ENCODE measurements around the gene RASAL2.
A peak's percentile ranks its signal among the peaks of the same experiment; 100 is the strongest.

Gene RASAL2

DNA sequence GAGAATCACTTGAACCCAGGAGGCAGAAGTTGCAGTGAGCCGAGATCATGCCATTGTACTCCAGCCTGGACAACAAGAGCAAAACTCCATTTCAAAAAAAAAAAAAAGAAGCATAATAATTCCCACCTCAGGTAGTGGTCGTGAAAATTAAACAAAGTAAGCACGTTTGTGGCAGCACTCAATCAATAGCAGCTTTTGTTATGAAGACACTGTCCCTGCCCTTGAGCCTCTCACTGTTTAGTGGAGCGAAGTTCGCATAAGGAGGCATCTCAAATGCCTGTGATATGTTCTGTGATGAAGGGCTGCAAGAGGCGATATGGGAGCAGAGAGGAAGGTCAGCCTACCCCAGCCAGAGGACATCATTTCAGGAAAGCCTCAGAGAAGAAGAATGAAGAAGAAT lies 43.8 kb upstream of the RASAL2 start:
- Histone ChIP-seq H3K4me3 (replicated peaks; ENCODE audit: low read depth, low read length) (no peak overlapping the region), H3K36me3 (ENCODE audit: control insufficient read depth, insufficient read depth, low read length) (no peaks in the 10 kb centered on the region), H3K27me3 (replicated peaks; ENCODE audit: control insufficient read depth, insufficient read depth, low read length) (no peaks in the 10 kb centered on the region; the same call in 1 of the 2 replicates)
- DNase-seq (ENCODE audit: extremely low read depth, insufficient read length) = no peak
- TF ChIP-seq, protein P1, sequence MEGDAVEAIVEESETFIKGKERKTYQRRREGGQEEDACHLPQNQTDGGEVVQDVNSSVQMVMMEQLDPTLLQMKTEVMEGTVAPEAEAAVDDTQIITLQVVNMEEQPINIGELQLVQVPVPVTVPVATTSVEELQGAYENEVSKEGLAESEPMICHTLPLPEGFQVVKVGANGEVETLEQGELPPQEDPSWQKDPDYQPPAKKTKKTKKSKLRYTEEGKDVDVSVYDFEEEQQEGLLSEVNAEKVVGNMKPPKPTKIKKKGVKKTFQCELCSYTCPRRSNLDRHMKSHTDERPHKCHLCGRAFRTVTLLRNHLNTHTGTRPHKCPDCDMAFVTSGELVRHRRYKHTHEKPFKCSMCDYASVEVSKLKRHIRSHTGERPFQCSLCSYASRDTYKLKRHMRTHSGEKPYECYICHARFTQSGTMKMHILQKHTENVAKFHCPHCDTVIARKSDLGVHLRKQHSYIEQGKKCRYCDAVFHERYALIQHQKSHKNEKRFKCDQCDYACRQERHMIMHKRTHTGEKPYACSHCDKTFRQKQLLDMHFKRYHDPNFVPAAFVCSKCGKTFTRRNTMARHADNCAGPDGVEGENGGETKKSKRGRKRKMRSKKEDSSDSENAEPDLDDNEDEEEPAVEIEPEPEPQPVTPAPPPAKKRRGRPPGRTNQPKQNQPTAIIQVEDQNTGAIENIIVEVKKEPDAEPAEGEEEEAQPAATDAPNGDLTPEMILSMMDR (IDR thresholded peaks at IDR 0.05; ENCODE audit: insufficient read depth, low read length, poor library complexity, severe bottlenecking) = no peak

DNA sequence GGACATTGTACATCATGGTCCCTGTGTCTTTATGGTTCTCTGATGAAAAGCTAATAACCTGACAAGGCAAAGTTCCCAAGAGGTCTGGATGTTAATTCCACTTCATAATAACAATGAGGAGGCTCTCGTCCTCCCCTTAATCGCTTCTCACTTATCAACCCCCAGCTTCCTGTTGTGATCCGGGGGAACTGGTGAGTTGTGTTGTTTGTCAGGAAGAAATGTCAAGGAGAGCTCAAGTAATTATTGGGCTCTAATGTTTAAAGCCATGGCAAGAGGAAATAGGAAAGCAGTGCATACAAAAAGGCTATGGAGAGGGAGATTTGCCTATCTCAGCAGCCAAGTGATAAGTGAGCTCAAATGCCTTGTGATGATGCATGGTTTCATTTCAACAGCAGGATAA lies 42.8 kb upstream of the RASAL2 start:
- Histone ChIP-seq H3K4me3 (replicated peaks; ENCODE audit: low read depth, low read length) (no peak overlapping the region), H3K36me3 (ENCODE audit: control insufficient read depth, insufficient read depth, low read length) (no peaks in the 10 kb centered on the region), H3K27me3 (replicated peaks; ENCODE audit: control insufficient read depth, insufficient read depth, low read length) (no peaks in the 10 kb centered on the region; the same call in 1 of the 2 replicates)
- TF ChIP-seq, protein P1 (IDR thresholded peaks at IDR 0.05; ENCODE audit: insufficient read depth, low read length, poor library complexity, severe bottlenecking) = no peak
- DNase-seq (ENCODE audit: extremely low read depth, insufficient read length) = no peak

DNA sequence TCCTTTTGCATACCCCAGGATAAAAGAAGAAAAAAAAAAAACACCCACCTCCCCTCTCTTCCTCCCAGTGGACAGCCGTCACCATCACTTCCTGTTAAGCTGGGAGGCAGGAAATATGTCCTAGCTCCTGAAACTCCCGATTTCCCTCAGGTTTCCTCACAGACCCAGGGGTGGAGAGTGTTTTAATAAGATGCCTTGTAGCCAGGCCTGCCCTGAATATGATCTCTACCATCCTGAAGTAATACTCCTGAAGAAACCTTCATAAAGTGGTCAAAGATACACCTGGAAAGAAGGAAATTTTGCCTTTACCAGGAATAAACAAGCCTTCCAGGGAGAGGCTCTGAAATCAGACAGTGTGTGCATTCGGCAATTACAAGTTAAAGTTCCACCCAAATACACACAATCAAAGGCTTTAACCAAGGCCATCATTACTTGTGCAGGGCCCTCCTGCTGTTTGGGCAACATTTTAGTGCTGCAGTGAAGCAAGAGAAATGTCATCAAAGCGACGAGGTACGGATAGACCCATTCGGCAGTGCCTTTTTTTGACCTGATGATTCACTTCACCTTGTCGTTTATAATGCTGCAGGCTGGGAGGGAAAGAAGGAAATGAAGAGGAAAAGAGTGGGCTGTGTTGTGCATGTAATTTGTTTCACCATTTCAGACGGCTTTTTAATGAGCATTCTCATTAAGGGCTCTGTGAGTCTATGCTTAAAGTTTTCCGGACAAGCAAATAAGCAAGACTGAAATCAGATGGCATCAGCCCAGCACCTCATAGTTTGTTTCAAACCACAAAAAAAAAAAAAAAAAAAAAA lies 41.0 kb upstream of the RASAL2 start:
- H3K4me3 ChIP-seq (replicated peaks; ENCODE audit: low read depth, low read length) = no peak overlapping the region
- no peak for DNase-seq (ENCODE audit: extremely low read depth, insufficient read length)
- no peaks in the 10 kb centered on the region for H3K36me3 ChIP-seq (ENCODE audit: control insufficient read depth, insufficient read depth, low read length)
- no peaks in the 10 kb centered on the region; the same call in 1 of the 2 replicates for H3K27me3 ChIP-seq (replicated peaks; ENCODE audit: control insufficient read depth, insufficient read depth, low read length)
- TF ChIP-seq, protein P1 (IDR thresholded peaks at IDR 0.05; ENCODE audit: insufficient read depth, low read length, poor library complexity, severe bottlenecking) = no peak

DNA sequence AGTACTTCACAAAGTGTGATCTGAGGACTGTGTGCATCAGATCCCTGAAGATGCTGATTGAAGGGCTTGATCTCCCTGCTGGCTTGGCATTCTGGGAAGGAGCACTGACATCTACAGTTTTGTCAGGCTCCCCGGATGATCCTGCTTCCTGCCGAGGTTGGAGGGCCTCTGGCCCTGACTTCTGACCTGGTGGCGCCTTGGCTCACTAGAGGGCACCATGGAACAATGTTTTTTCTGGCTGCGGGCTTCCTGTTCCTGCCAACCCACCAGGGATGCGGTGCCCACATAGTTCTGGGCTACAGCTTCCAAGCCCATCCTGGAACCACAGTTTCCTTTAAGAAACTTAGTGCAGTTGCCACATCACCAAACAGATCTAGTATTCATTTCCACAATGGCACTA lies 38.8 kb upstream of the RASAL2 start:
- DNase-seq (ENCODE audit: extremely low read depth, insufficient read length) = no peak
- H3K27me3 ChIP-seq (replicated peaks; ENCODE audit: control insufficient read depth, insufficient read depth, low read length) = no peaks in the 10 kb centered on the region; the same call in none of the 2 replicates

DNA sequence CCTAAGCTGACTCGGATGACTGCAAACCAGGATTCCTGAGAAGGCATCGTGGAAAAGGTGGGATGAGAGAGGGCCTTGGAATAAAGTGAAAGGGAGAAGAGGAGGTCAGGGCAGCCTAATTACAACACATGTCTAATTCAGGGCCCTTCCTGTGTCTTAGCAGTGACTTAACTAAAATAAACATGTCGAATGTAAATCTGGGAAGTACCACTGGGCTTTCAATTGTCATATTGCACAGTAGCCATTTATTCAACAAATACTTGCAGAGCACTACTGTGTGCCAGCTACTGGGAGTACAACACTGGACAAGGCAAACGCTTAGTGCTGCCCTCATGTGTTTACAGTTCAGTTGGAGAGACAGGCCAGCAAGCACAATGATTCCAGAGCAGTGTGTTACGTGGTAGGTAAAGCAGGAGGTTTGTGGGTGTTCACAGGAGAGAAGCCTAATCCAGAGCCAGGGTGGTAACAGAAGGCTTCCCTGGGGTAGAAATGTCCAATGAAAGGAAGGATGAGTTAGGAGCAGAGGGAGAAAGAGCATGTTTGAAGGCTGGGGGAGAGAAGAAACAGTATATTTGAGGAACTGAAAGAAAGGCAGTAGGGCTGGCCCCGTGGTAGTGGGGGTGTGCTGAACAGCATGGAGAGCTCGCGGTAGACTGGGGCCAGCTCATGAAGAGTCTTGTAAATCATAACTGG lies 38.0 kb upstream of the RASAL2 start:
- Histone ChIP-seq H3K4me3 (replicated peaks; ENCODE audit: low read depth, low read length) (no peak overlapping the region), H3K27me3 (replicated peaks; ENCODE audit: control insufficient read depth, insufficient read depth, low read length) (no peaks in the 10 kb centered on the region; the same call in none of the 2 replicates), H3K36me3 (ENCODE audit: control insufficient read depth, insufficient read depth, low read length) (no peaks in the 10 kb centered on the region)
- TF ChIP-seq, protein P1 (IDR thresholded peaks at IDR 0.05; ENCODE audit: insufficient read depth, low read length, poor library complexity, severe bottlenecking) = peak; percentile 28
- DNase-seq (ENCODE audit: extremely low read depth, insufficient read length) = no peak

More for the DNA sequence above, 38.8 kb upstream of the RASAL2 start:
- TF ChIP-seq, protein P1 (IDR thresholded peaks at IDR 0.05; ENCODE audit: insufficient read depth, low read length, poor library complexity, severe bottlenecking) = peak; percentile 45
- Histone ChIP-seq H3K4me3 (replicated peaks; ENCODE audit: low read depth, low read length) (no peak overlapping the region), H3K36me3 (ENCODE audit: control insufficient read depth, insufficient read depth, low read length) (no peaks in the 10 kb centered on the region)
